Endothelial cell of umbilical vein (primary cell): Measurements from ENCODE around the gene GAGE2A. TPM values are rescaled to one million over a fixed set of nuclear protein-coding genes. Genes with fewer than 3 reads are reported as not detected.
"Not testable (repeated sequence)": the region's sequence is repeated elsewhere in the genome, so short reads cannot be mapped to it uniquely, and the experiment has no call there.

Experiments
- BruUV-seq: library from RNA; stranded (reverse); fragments of 400-500 nt; replicated peaks from 2 replicates; lab custom pipeline; 2021; lab: Mats Ljungman, UMichigan
- CTCF ChIA-PET: fragments of 300-600, 350-600 bp; sonication (Branson Sonifier 250); formaldehyde crosslinking; loops from one replicate; lab custom pipeline; 2021; ENCODE audit warnings: antibody characterized with exemption, inconsistent platforms; lab: Charles Lee
- POLR2A ChIA-PET: fragments of 300-600, 350-600 bp; sonication (Branson Sonifier 250); formaldehyde crosslinking; loops from one replicate; lab custom pipeline; 2021; ENCODE audit warnings: antibody characterized with exemption, inconsistent platforms; lab: Charles Lee
- DNase-seq: peaks from one replicate; pipeline ENCODE4 v3.0.0-alpha.2; 2011; ENCODE audit warnings: low read depth, low spot score
- FAIRE-seq: peaks from 2 replicates; lab custom pipeline; 2011; peaks lifted over from hg19 to GRCh38; lab: Jason Lieb, UNC
- H2AFZ ChIP-seq: 2 replicates; pipeline ENCODE4 v1.6.0; 2012; ENCODE audit warnings: low read depth, low read length, control low read depth, inconsistent platforms
- H3K27ac ChIP-seq: 2 replicates; pipeline ENCODE4 v1.5.1; 2011; ENCODE audit warnings: low read depth, mild to moderate bottlenecking, control low read depth, low read length, moderate library complexity; ENCODE audit not compliant: insufficient read depth
- H3K27me3 ChIP-seq, 2 experiments: 2 replicates each; pipeline versions ENCODE4 v1.6.0 to v1.6.1; 2011; ENCODE audit warnings: low read length in 2 of 2, mixed read lengths in 1 of 2; ENCODE audit not compliant: control insufficient read depth in 2 of 2, insufficient read depth in 2 of 2
- H3K36me3 ChIP-seq, 2 experiments: 2 replicates in 1 of 2; 3 replicates in 1 of 2; pipeline ENCODE4 v1.5.1; 2011; ENCODE audit warnings: low read length in 2 of 2, mild to moderate bottlenecking in 1 of 2, moderate library complexity in 1 of 2; ENCODE audit not compliant: control insufficient read depth in 2 of 2, insufficient read depth in 2 of 2; ENCODE audit errors: extremely low read depth in 1 of 2
- H3K4me1 ChIP-seq: 3 replicates; pipeline ENCODE4 v1.5.1; 2011; ENCODE audit warnings: mild to moderate bottlenecking, low read length; ENCODE audit not compliant: control insufficient read depth, insufficient read depth; ENCODE audit errors: extremely low read depth
- H3K4me2 ChIP-seq: 2 replicates; pipeline ENCODE4 v1.6.1; 2011; ENCODE audit warnings: low read length, control low read depth, mixed read lengths; ENCODE audit not compliant: insufficient read depth
- H3K4me3 ChIP-seq, 3 experiments: fragments of 200-600 bp in 1 of 3; sonication (generic), shearing (Covaris generic) in 1 of 3; replicated peaks in 1 of 3; 2 replicates each; pipeline ENCODE4 v1.5.1; 2011 to 2016; ENCODE audit warnings: control low read depth in 3 of 3, low read length in 3 of 3, mild to moderate bottlenecking in 2 of 3, inconsistent platforms in 1 of 3, low read depth in 1 of 3, moderate library complexity in 1 of 3; ENCODE audit not compliant: insufficient read depth in 1 of 3
- H3K79me2 ChIP-seq: 2 replicates; pipeline ENCODE4 v1.6.0; 2012; ENCODE audit warnings: low read length, inconsistent platforms; ENCODE audit not compliant: control insufficient read depth, insufficient read depth
- H3K9ac ChIP-seq: replicated peaks from 2 replicates; pipeline ENCODE3; 2011; ENCODE audit warnings: low read length, control low read depth; ENCODE audit not compliant: insufficient read depth; ENCODE audit errors: extremely low read depth
- H3K9me1 ChIP-seq: replicated peaks from 3 replicates; pipeline ENCODE4 v1.6.0; 2011; ENCODE audit warnings: mild to moderate bottlenecking, low read length; ENCODE audit not compliant: control insufficient read depth, insufficient read depth; ENCODE audit errors: extremely low read depth
- H3K9me3 ChIP-seq: replicated peaks from 2 replicates; pipeline ENCODE4 v1.5.1; 2012; ENCODE audit warnings: low read length, inconsistent platforms; ENCODE audit not compliant: control insufficient read depth, insufficient read depth
- H4K20me1 ChIP-seq: replicated peaks from 2 replicates; pipeline ENCODE3; 2011; ENCODE audit warnings: mild to moderate bottlenecking, low read length; ENCODE audit not compliant: control insufficient read depth, insufficient read depth; ENCODE audit errors: extremely low read depth
- dilution Hi-C: fragments of 300-500 bp; cut with MboI; formaldehyde crosslinking; loops from one replicate; pipeline ENCODE4 v1.15.0; 2019; ENCODE audit warnings: low sequenced_read_pairs; ENCODE audit not compliant: extremely low pct_ligation_motif_present
- intact Hi-C: fragments of 100-400 bp; cut with micrococcal nuclease; formaldehyde crosslinking; loops from one replicate; pipeline ENCODE4 v1.10.0; 2022
- polyA plus RNA-seq, 4 experiments: library from polyadenylated mRNA; depleted of rRNA in 3 of 4; stranded (reverse) in 3 of 4; unstranded in 1 of 4; fragments of >200 nt; gene quantifications; 2 replicates each; pipeline versions ENCODE4 v1.2.1 to v1.2.3, GENCODE V29; 2011 to 2012; ENCODE audit warnings: missing spikeins in 1 of 4
- total RNA-seq: library from RNA; stranded (reverse); gene quantifications from 2 replicates; pipeline ENCODE4 v1.2.3, GENCODE V29; 2021

The GAGE2A gene
- total and polyA plus RNA-seq, 2 donors (not counting 3 experiments of a cell fraction or from before 2014, with no cell fraction given): not detected

DNA sequence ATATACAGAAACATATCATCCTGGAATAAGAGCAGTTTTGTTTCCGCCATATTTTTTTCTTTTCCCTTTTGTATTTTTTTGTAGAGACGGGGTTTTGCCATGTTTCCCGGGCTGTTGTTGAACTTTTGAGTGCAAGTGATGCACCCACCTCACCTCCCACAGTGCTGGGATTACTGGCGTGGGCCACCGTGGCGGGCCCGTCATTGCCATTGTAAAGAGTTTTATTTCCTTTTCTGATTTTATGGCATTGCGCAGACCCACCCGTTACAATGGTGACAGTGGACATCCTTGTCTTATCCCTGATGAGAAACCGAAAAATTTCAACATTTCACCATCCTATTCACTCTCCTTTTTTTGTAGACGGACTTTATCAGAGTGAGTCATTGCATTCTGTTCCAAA lies 20.6 kb upstream of the GAGE2A start:
- H3K9me3 ChIP-seq, H3K4me2 ChIP-seq, intact Hi-C loops, BruUV-seq, H3K27ac ChIP-seq, H2AFZ ChIP-seq, H3K9ac ChIP-seq, H3K4me3 ChIP-seq, dilution Hi-C loops, H4K20me1 ChIP-seq, H3K27me3 ChIP-seq, H3K9me1 ChIP-seq, H3K36me3 ChIP-seq, H3K4me1 ChIP-seq, DNase-seq, POLR2A ChIA-PET, FAIRE-seq, H3K79me2 ChIP-seq, CTCF ChIA-PET: not testable (repeated sequence)

DNA sequence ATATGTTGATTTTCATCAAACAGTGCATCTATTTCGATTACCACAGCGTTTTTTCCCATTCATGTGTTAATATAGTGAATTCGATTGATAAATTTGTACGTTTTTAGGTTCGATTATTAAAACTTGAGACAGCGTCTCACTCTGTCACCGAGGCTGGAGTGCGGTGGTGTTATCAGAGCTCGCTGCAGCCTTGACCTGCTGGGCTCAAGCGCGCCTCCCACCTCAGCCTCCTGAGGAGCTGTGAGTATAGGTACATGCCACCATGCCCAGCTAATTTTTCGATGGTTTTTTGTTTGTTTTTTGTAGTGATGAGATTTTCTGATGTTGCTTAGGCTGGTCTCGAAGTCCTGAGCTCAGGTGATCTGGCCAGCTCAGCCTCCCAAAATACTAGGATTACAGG lies 20.1 kb upstream of the GAGE2A start:
- H3K4me1 ChIP-seq, CTCF ChIA-PET, H3K36me3 ChIP-seq, FAIRE-seq, H3K9me1 ChIP-seq, BruUV-seq, dilution Hi-C loops, DNase-seq, H4K20me1 ChIP-seq, H3K9ac ChIP-seq, H3K9me3 ChIP-seq, H2AFZ ChIP-seq, H3K4me3 ChIP-seq, intact Hi-C loops, H3K4me2 ChIP-seq, H3K27me3 ChIP-seq, POLR2A ChIA-PET, H3K79me2 ChIP-seq, H3K27ac ChIP-seq: not testable (repeated sequence)

DNA sequence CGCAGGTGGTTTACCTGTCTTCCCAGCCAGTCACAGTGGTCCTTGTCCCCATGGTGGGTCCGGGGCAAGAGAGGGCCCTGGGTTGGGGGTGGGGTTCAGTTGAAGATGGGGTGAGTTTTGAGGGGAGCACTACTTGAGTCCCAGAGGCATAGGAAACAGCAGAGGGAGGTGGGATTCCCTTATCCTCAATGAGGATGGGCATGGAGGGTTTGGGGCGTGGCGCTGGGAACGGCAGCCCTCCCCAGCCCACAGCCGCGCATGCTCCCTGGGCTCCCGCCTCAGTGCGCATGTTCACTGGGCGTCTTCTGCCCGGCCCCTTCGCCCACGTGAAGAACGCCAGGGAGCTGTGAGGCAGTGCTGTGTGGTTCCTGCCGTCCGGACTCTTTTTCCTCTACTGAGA lies 19.2 kb upstream of the GAGE2A start, which contains the start of gene GAGE12G:
TSS of gene GAGE12G (plus strand) at position 301 of the 400 bp plus-strand sequence. CDS start 1,155 bp downstream, outside the sequence.
- H3K4me3 ChIP-seq, DNase-seq, CTCF ChIA-PET, POLR2A ChIA-PET, BruUV-seq, H3K36me3 ChIP-seq, H3K4me2 ChIP-seq, H3K9ac ChIP-seq, H3K4me1 ChIP-seq, dilution Hi-C loops, H3K27me3 ChIP-seq, H3K9me1 ChIP-seq, intact Hi-C loops, H2AFZ ChIP-seq, H3K79me2 ChIP-seq, H4K20me1 ChIP-seq, FAIRE-seq, H3K27ac ChIP-seq, H3K9me3 ChIP-seq: not testable (repeated sequence)

DNA sequence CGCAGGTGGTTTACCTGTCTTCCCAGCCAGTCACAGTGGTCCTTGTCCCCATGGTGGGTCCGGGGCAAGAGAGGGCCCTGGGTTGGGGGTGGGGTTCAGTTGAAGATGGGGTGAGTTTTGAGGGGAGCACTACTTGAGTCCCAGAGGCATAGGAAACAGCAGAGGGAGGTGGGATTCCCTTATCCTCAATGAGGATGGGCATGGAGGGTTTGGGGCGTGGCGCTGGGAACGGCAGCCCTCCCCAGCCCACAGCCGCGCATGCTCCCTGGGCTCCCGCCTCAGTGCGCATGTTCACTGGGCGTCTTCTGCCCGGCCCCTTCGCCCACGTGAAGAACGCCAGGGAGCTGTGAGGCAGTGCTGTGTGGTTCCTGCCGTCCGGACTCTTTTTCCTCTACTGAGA lies 9.6 kb upstream of the GAGE2A start, which contains the start of gene GAGE12H:
TSS of gene GAGE12H (plus strand) at position 301 of the 400 bp plus-strand sequence. CDS start 1,155 bp downstream, outside the sequence.
- intact Hi-C loops: not testable (repeated sequence)

More for the DNA sequence above, 9.6 kb upstream of the GAGE2A start, which contains the start of gene GAGE12H:
- H3K9ac ChIP-seq, dilution Hi-C loops, H3K79me2 ChIP-seq, CTCF ChIA-PET, H3K4me2 ChIP-seq, POLR2A ChIA-PET, H4K20me1 ChIP-seq, BruUV-seq, H3K9me3 ChIP-seq, FAIRE-seq, H2AFZ ChIP-seq, H3K27me3 ChIP-seq, DNase-seq, H3K9me1 ChIP-seq, H3K4me3 ChIP-seq, H3K4me1 ChIP-seq, H3K36me3 ChIP-seq, H3K27ac ChIP-seq: not testable (repeated sequence)
